CD4-positive, alpha-beta T cell treated with Interferon gamma for 1 hour (primary cell): ENCODE measurements around the gene ACTL6B.
"Not testable (repeated sequence)": the region's sequence is repeated elsewhere in the genome, so short reads cannot be mapped to it uniquely, and the experiment has no call there.

Source experiments
- DNase-seq: peaks from one replicate; pipeline ENCODE4 v3.0.0-alpha.2; 2020

The ACTL6B gene

GRCh38 chr7:100655908-100656674 is at the start of gene ACTL6B:
Gene ACTL6B, minus strand, starts transcription at chr7:100656448. Its CDS starts 94 bp downstream, at chr7:100656354.
- peak; percentile 52 for DNase-seq

GRCh38 chr7:100705320-100705752 is 49.1 kb upstream of the ACTL6B start:
- peak; percentile 66 for DNase-seq

GRCh38 chr7:100701089-100701488 is 44.8 kb upstream of the ACTL6B start:
- not testable (repeated sequence) for DNase-seq

GRCh38 chr7:100699018-100699417 is 42.8 kb upstream of the ACTL6B start:
- DNase-seq, result no peak

- no peak for DNase-seq
Measured at GRCh38 chr7:100696123-100696521, 39.9 kb upstream of the ACTL6B start.

GRCh38 chr7:100694098-100694745 is 38.0 kb upstream of the ACTL6B start, which contains the start of gene GIGYF1:
Gene GIGYF1, minus strand, starts transcription at chr7:100694250. Its CDS starts 6,012 bp downstream, at chr7:100688238.
- peak; percentile 71 for DNase-seq

- DNase-seq, result no peak
Measured at GRCh38 chr7:100693312-100694097, 37.3 kb upstream of the ACTL6B start.

- no peak for DNase-seq
Measured at GRCh38 chr7:100692578-100692961, 36.3 kb upstream of the ACTL6B start.

GRCh38 chr7:100691676-100692577 is 35.7 kb upstream of the ACTL6B start:
- peak; percentile 74 for DNase-seq

GRCh38 chr7:100689230-100690135 is 33.2 kb upstream of the ACTL6B start:
- DNase-seq, result no peak

- DNase-seq, result no peak
Measured at GRCh38 chr7:100688326-100688860, 32.1 kb upstream of the ACTL6B start.

- DNase-seq, result no peak
Measured at GRCh38 chr7:100687751-100688300, 31.6 kb upstream of the ACTL6B start.

GRCh38 chr7:100687261-100687660 is 31.0 kb upstream of the ACTL6B start:
- no peak for DNase-seq

- no peak for DNase-seq
Measured at GRCh38 chr7:100686822-100687211, 30.6 kb upstream of the ACTL6B start.

GRCh38 chr7:100686201-100686821 is 30.1 kb upstream of the ACTL6B start:
- no peak for DNase-seq

GRCh38 chr7:100685631-100686145 is 29.4 kb upstream of the ACTL6B start:
- no peak for DNase-seq

GRCh38 chr7:100685049-100685605 is 28.9 kb upstream of the ACTL6B start:
- no peak for DNase-seq

GRCh38 chr7:100684534-100685042 is 28.3 kb upstream of the ACTL6B start:
- no peak for DNase-seq
